GM12892 (cell line): ENCODE measurements around the gene TEX35.

Experiments used
- DNase-seq: peaks from one replicate; pipeline ENCODE4 v3.0.0; 2011; ENCODE audit not compliant: insufficient read length
- FAIRE-seq: peaks from 2 replicates; lab custom pipeline; 2011; peaks lifted over from hg19 to GRCh38; lab: Jason Lieb, UNC
- POLR2A ChIP-seq: IDR thresholded peaks from 2 replicates; pipeline ENCODE4 v1.6.1; 2011; ENCODE audit warnings: low read depth, low read length, control low read depth
- POLR2AphosphoS5 ChIP-seq: IDR thresholded peaks from 2 replicates; pipeline ENCODE4 v1.6.1; 2011; ENCODE audit warnings: low read depth, low read length, control low read depth
- TAF1 ChIP-seq: IDR thresholded peaks from 2 replicates; pipeline ENCODE4 v1.6.1; 2011; ENCODE audit warnings: low read depth, mild to moderate bottlenecking, control low read depth, low read length, borderline replicate concordance

The TEX35 gene

DNA sequence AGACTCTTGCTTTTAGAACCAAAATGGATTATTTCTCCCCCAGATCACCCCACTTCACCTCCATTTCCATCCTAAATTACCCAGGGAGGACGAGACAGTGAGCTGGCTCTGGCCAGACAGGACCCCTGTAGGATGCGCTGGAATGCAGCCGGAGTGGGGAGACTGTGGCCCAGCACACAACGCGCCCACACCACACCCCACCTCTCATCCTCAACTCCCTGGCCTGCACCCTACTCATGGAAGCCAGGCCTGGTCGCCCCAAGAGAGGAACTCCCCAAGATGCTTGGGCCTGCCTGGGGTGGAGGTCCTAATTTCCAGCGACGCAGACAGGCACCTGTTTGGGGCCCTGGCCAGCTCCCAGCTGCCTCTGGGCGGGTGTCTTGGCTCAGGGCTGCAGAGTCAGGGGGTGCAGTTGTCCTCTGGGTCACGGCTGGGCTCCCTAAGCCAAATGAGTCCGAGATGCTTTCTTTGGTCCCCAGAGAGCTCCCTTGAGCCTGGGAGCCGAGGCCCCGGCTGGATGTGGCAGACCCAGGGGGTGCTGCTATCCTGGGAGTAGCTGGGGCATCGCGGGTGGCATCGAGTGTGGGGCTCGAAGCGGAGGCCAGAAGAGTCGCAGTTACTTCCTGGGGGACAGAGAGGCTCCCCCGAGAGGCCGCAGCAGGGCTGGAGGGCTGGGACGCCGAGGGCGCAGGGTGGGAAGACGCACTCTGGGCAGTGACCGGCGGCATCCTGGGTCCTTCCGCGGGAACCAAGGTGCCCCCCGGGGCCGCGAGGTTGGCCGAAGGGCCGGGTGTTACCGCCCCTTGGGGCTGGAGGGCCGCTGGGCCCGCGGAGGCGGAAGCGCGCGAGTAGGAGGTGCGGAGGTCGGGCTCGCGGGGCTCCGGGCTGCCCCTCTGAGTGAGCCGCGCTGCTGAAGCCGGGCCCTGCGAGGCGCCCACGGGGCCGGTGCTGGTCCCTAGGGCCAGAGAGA is 26.5 kb upstream of the TEX35 start:
- FAIRE-seq, result no peak
- DNase-seq, result no peak
- no peak for TF ChIP-seq POLR2A
- no peak for TF ChIP-seq POLR2AphosphoS5
- TF ChIP-seq TAF1, result no peak

DNA sequence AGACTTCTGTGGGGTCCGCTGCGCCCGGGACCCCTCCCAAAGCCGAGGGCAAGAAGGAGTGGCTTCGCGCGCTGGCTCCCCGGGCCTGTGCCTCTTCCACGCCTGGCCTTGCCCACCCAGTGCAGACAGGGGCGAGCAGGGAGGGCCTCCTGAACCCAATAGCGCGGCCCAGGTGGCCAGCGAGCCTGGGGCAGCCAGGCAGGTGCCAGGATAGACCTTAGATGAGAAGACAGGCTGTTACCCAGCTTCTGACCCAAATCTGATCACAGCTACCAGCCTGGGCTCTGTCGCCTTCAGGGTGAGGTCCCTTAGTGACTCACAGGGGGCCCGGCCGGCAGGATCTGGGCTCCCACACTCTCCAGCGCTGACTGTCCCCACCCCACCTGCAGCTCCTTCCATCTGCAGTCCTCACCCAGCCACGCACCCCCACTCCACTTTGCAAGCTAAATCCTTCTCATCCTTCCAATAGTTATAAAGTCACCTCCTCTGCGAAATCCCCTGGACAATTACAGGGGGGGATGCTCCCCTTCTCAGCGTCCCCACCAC is 25.8 kb upstream of the TEX35 start:
- no peak for FAIRE-seq
- TF ChIP-seq TAF1 (no peak), POLR2AphosphoS5 (no peak), POLR2A (no peak)
- no peak for DNase-seq

DNA sequence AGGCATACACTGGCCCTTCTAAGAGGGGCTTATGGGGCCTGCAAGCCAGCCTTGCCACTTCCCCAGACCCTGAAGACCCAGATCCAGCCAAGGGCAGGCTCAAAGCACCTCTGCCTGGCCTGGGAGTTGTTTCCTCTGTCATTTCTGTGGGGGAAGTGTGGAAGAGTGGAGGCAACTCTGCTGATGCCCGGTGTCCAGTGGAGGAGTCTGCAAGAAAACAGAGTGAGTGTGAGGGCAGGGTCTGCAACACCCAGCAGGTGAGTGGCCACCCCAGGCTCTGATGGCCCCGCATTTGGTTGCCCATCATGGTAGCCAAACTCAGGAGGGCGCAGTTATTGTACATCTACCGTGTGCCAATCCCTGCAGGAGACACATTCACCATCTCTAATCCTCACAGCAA is 24.5 kb upstream of the TEX35 start:
- FAIRE-seq, result no peak
- no peak for TF ChIP-seq POLR2A
- no peak for TF ChIP-seq TAF1
- TF ChIP-seq POLR2AphosphoS5, result no peak
- no peak for DNase-seq

DNA sequence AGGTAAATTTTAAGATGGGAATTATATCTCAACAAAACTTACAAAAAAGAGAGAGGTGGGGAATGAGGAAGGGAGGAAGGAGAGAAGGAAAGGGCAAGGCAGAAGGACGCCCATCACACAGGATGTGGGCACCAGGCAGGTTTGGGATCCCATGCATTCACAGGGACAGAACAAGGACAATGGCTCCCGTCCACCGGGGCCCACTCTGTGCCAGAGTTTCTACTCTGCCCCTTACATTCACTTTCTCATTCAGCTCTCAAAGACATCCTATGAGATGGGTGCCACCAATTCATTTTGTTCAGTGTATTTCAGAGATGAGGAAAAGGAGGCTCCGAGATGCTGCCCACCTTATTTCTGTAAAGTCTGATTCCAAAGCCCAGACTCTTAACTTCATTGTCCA is 23.5 kb upstream of the TEX35 start:
- FAIRE-seq, result no peak
- TF ChIP-seq POLR2A (no peak), POLR2AphosphoS5 (no peak)
- DNase-seq, result no peak

DNA sequence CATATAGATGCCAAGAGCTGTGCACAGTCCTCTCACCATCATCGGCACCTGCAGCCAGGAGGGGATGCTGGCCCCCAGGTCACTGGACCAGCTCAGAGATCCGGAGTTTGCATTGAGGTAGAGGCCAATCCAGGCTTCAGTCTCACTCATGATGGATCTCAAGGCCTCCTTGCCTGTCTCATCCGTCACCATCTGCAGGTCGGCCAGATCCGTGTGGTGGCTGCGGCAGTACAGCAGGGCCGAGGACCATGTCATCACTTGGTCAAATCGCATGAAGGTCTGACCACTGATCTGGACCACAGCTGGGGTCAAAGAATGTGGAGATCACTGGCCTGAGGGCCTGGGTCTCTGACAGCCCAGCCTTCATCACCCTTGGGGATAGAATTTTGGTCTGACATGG is 22.8 kb upstream of the TEX35 start:
- DNase-seq, result no peak
- TF ChIP-seq POLR2A, result no peak
- TF ChIP-seq POLR2AphosphoS5, result no peak
- no peak for TF ChIP-seq TAF1
- FAIRE-seq, result no peak

DNA sequence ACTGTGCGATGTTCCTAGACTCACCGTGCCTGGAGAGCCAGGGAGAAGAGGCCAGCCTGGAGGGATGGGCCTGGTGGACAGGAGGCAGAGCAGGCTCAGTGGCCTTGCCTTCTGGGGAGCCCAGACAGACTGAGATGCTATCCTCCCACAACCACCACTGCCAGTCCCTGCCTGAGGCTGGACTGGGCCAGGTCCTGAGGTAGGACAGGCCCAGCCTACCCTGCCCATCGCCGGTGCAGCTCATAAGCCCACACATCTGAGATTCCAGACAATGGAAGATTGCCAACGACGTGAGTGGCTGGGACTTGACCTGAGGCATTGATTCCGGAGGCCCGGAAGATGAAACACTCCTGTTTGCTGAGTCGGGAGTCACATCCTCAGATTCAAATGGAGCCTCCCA is 21.9 kb upstream of the TEX35 start:
- FAIRE-seq (no peak), DNase-seq (no peak)
- no peak for TF ChIP-seq TAF1

DNA sequence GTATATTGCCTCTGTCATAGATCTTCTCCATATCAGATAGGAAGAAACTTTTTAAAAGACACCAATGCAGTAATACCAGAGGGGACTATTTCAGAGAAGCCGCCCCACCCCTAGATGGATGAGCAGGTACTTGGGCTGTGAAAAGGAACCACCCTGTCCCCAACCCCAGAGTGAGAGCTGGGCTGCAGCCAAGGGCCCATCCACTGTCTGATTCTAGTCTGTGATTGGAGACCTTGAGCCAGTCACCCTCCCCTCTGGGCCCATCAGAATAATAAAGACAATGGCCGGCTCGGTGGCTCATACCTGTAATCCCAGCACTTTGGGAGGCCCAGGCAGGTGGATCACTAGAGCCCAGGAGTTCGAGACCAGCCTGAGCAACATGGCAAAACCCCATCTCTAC is 21.2 kb upstream of the TEX35 start:
- DNase-seq (no peak), FAIRE-seq (no peak)
- TF ChIP-seq TAF1 (no peak), POLR2A (no peak), POLR2AphosphoS5 (no peak)

DNA sequence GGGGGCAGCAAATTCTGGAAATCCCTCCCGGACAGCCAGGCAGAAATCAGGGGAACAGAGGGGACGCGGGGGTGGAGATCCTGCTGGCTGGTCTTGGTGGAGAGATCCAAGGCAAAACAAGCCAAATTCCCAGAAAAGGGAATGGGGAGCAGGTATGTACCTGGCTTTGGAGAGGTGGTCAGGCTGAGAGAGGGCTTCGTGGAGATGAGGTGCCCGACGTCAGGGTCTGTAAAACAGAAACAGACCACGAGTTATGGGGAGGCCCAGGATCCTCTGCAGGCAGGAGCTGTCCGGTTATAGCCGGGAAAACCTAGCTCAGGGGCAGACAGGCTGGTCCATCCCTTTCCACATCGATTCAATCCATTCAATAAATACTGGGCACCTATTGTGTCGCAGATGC is 20.6 kb upstream of the TEX35 start:
- FAIRE-seq, result no peak
- no peak for DNase-seq
- no peak for TF ChIP-seq POLR2A
- no peak for TF ChIP-seq POLR2AphosphoS5
- no peak for TF ChIP-seq TAF1

DNA sequence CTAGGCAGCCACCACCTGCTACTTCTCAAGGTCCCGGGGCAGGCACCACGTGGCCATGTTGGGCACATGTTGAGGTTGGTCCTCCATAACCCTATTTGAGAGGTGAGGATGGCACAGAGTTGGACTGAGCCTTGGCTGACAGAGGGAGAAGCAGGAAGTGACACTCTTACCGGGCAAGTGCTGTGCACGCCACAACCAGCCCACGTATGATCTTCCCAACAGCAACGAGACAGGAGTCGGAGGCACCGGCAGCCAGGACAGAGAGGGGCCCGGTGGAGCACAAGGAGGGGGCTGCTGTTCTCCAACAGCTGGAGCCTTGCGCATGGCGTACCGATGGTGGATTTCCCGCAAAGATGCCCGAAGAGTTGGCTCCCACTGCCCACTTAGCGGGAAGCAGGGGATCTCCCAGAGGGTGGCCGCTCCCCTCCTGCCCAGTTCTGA is 19.6 kb upstream of the TEX35 start:
- DNase-seq (no peak), FAIRE-seq (no peak)
- TF ChIP-seq POLR2AphosphoS5 (no peak), POLR2A (no peak), TAF1 (no peak)

DNA sequence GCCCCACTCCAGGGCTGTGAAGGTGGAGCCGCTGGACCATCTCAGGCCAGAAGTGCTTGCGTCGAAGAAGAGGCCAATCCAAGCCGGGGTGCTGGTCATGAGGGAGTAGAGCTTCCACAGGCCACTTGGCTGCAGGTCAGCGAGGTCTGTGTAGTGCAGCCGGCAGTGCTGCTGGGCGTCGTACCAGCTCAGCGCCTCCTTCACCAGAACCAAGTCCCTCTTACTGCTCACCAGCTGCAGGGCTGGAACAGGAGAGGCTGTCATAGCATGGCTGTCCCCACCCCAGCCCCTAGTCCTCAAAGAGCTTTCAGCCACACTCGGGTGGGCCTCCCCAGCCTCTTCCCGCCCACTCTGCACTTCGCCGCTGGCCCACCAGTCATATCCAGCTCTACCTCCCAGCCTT is 18.3 kb upstream of the TEX35 start:
- TF ChIP-seq POLR2A (no peak), TAF1 (no peak), POLR2AphosphoS5 (no peak)
- FAIRE-seq (no peak), DNase-seq (no peak)

DNA sequence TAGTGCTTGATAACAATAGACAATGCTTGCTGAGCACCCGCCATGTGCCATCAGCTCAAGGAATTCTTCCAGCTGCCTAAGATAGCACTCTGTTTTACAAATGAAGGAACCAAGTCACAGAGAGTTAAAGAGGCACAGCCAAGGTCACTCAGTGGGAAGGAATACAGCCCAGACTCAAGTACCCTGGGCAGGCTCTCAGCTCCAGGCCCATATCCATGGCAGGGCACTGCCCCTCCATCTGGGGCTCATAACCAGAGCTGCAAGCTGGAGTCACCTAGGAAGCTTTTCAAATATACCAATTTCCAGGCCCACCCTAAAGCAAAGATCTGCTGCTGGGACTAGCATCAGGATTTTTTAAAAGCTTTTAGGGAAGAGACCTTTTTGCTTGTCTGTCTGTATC is 17.8 kb upstream of the TEX35 start:
- FAIRE-seq (no peak), DNase-seq (no peak)
- TF ChIP-seq POLR2A (no peak), TAF1 (no peak), POLR2AphosphoS5 (no peak)

DNA sequence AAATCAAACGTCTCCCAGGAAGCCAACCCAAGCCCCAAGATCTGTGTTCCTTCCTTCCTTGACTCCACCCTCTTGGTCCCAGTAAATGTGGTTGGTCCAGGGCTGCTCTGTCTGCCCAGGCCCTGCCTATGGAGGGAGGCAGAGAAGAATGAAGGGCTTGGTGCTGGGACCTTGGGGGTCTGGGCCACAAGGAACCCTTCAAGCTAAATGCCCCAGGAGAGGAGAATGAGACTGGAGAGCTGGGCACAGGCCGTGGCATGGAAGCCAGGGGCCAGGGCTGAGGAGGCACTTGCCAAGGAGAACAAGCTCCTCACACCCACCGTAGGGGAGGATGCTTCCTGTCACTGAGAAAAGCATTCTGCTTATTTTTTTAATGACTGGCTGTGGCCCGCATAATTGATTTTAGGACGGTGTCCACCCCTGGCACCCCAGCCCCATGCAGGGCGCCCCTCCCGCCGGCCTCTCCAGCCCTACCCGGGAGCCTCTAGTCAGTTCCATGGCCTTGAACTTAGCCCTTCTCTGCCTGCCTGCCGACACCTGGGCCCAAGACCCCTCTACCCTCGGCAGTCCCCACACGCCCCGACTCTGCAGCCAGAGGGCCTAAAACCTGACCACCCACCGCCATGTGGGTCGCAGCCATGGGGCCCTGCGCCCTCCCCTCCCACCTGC is 17.0 kb upstream of the TEX35 start:
- DNase-seq (no peak), FAIRE-seq (no peak)
- TF ChIP-seq POLR2A (no peak), POLR2AphosphoS5 (no peak), TAF1 (no peak)
